Large intestine (tissue), 3 donors: Measurements from ENCODE around the gene MICAL2. TPM values are rescaled to one million over a fixed set of nuclear protein-coding genes. Genes with fewer than 3 reads are reported as not detected.

Source experiments
- DNase-seq, 2 donors: peaks; one replicate each; pipeline versions ENCODE4 v3.0.0 to v3.0.0-alpha.2; 2013
- H3K27ac ChIP-seq: one replicate; pipeline ENCODE4 v1.5.1; 2013; ENCODE audit warnings: low read length
- H3K27me3 ChIP-seq: 2 replicates; pipeline ENCODE4 v1.6.1; 2013; ENCODE audit warnings: low read length; ENCODE audit not compliant: control insufficient read depth, insufficient read depth
- H3K36me3 ChIP-seq: 2 replicates; pipeline ENCODE4 v1.6.1; 2013; ENCODE audit warnings: low read length; ENCODE audit not compliant: control insufficient read depth, insufficient read depth
- H3K4me1 ChIP-seq: one replicate; pipeline ENCODE4 v1.6.1; 2013; ENCODE audit warnings: low read length; ENCODE audit not compliant: control insufficient read depth, insufficient read depth
- H3K4me3 ChIP-seq: one replicate; pipeline ENCODE4 v1.5.1; 2013; ENCODE audit warnings: low read length
- H3K9me3 ChIP-seq: one replicate; pipeline ENCODE4 v1.6.1; 2013; ENCODE audit warnings: mild to moderate bottlenecking, low read depth, low read length, moderate library complexity; ENCODE audit not compliant: control insufficient read depth
- WGBS: methylation state at CpG from one replicate; pipeline ENCODE4 v1.1.5; 2013; ENCODE audit warnings: low lambda C conversion rate; ENCODE audit not compliant: insufficient coverage; 5-methylcytosine and 5-hydroxymethylcytosine counted together
- polyA plus RNA-seq: library from polyadenylated mRNA; unstranded; fragments of 120-200 nt; gene quantifications from one replicate; pipeline ENCODE4 v1.2.1, GENCODE V29; 2013

MICAL2 gene
- polyA plus RNA-seq, 1 donor: 39.8 TPM

DNA sequence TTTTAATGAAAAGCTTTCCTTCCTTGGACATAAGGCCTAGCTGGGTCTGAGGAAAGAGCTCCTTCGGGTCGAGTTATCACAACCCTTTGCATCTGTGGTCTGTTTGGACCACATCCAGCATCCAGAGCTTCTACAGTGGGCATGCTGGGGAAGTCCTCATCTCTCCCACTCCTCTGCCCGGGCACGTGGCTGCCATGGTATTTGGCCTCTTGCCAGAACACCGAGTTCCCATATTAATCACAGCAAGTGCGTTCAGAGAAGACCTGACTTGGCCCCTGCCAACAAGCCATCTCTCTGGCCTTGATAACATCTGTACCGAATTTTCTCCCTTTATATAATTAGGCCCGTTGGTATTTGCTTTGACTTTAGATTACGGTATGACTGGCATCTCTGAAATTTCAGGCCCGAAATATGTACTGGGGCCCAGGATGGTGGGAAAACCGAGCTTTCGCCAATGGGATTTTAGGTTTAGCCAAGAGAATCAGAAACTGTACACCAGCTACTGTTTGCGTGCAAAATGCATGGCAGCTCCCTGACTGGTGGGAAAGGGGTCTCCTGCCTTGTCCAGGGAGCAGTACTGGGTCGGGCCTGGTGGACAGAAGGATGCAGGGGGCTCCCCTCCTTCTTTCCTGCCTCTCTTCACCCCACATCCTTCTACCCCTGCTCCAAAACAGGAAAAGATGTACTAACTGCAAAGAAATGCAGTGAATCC, 90.0 kb downstream of the MICAL2 start:
- 80% methylated on average over 1 of the region's 14 CpGs for WGBS

DNA sequence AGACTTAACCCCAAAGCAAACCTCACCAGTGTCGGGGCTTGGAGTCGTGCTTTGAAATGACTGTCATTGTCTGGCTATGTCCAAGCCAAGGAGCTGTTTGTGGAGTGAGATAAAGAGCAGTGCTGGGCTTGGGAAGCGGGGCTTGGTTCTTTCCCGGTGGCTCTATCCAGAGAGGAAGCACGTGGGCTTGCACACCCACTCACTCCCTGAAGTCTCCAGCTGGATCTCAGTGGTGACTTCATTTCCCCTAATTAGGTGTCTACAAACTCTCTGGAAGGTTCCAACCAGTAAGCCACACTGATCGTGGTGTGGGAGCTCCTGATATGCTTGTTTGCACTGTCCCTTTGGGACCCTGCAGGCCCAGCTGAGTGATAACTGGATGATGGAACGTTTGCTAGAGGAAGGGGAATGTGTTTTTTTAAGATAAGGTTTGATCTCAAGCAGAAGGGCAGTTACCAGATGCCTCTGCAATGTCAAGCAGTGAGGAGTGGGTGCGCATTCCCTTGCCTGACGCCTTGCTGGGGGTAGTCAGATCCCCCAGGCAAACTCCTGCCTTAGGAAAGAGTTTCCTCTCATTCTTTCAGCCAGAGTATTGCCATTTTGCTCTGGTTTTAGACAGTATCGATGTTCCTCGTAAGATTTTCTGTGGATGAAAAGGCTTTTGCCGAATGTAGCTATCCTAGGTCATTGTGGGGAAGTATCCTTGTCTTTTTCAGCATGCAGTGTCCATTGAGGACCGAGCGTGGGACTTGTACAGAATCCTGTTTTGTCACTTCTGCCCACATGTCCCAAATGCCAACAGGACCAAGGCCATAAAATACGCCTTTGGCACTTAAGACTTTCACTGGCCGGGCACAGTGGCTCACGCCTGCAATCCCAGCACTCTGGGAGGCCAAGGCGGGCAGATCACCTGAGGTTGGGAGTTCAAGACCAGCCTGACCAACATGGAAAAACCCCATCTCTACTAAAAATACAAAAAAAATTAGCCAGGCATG, 90.9 kb downstream of the MICAL2 start:
- Histone ChIP-seq H3K9me3 (no peaks in the 10 kb centered on the region), H3K27me3 (no peaks in the 10 kb centered on the region), H3K4me1 (peaks cover 23% of the 10 kb centered on the region), H3K27ac (no peak overlapping the region), H3K36me3 (peaks cover 11% of the 10 kb centered on the region), H3K4me3 (no peak overlapping the region)
- no CpG with 5 or more reads among the region's 18 CpGs for WGBS
- DNase-seq: peak in 1 of 2 donors; percentile 41

More for the DNA sequence above, 90.0 kb downstream of the MICAL2 start:
- H3K9me3 ChIP-seq: no peaks in the 10 kb centered on the region
- H3K27ac ChIP-seq: no peak overlapping the region
- no peaks in the 10 kb centered on the region for H3K27me3 ChIP-seq
- no peak overlapping the region for H3K4me3 ChIP-seq
- DNase-seq: no peak
- H3K36me3 ChIP-seq: peaks cover 7% of the 10 kb centered on the region
- H3K4me1 ChIP-seq: peaks cover 23% of the 10 kb centered on the region

DNA sequence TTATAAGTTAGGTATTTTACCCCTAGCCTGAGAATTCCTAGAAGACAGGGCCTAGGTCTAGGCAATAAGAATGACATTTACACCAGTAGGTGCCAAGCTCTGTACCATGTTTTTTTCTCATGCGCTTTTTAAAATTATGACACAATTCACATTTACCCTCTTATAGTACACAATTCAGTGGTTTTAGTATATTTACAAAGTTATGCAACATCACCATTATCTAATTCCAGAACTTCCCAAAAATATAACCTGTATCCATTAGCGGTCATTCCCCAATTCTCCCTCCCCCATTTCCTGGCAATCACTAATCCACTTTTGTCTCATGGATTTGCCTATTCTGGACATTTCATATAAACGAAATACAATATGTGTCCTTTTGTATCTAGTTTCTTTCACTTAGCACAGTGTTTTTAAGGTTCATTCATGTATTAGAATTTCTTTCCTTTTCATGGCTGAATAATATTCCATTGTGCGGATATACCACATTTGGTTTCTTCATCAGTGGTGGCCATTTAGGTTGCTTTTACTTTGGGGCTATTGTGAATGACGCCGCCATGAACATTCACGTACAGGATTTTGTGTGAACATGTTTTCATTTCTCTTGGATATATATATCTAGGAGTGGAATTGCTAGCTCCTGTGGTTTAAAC, 92.4 kb downstream of the MICAL2 start:
- Histone ChIP-seq H3K27me3 (no peaks in the 10 kb centered on the region), H3K36me3 (peaks cover 13% of the 10 kb centered on the region), H3K9me3 (no peaks in the 10 kb centered on the region), H3K4me1 (peaks cover 31% of the 10 kb centered on the region), H3K4me3 (no peak overlapping the region), H3K27ac (no peak overlapping the region)
- DNase-seq: no peak
- WGBS: 88% methylated on average over 5 of the region's 7 CpGs

DNA sequence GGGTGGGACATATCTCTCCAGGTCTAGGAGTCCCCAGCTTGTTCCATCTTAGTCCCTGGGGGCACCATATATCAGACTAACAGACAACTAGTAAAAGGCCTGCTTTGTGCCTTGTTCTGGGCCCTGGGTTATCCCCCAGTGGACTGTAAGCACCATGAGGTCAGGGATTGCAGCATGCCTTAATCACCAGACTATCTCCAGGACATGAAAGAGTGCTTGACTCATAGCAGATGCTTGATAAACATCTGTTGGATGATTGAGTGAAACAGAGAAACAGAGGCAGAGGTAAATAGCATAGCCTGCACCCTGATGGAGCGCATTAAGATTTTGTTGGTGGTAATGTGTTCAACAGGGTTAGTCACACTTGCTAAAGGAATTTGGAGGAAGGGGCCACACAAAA, 94.1 kb downstream of the MICAL2 start:
- Histone ChIP-seq H3K27ac (no peak overlapping the region), H3K4me3 (no peak overlapping the region), H3K27me3 (no peaks in the 10 kb centered on the region), H3K36me3 (peaks cover 22% of the 10 kb centered on the region), H3K4me1 (peaks cover 34% of the 10 kb centered on the region), H3K9me3 (no peaks in the 10 kb centered on the region)
- no peak for DNase-seq
- no CpG with 5 or more reads among the region's 1 CpG for WGBS

DNA sequence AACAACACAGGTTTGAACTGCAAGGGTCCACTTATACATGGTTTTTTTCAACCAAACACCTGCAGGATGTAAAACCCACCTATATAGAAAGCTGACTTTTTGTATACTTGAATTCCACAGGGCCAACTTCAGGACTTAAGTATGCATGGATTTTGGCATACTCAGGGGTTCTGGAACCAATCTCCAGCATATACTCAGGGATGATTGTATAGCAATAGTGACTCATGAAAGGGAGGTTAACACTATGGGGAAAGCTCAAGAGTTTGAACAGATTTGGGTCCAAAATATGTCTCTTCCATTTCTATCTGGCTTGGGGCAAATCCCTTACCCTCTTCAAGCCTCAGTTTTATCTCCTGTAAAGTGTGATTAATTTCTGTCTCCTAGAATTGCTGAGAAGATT, 94.9 kb downstream of the MICAL2 start:
- H3K4me3 ChIP-seq: no peak overlapping the region
- no peaks in the 10 kb centered on the region for H3K9me3 ChIP-seq
- peaks cover 27% of the 10 kb centered on the region for H3K36me3 ChIP-seq
- no peak for DNase-seq
- H3K27me3 ChIP-seq: no peaks in the 10 kb centered on the region
- no peak overlapping the region for H3K27ac ChIP-seq
- H3K4me1 ChIP-seq: peaks cover 26% of the 10 kb centered on the region

DNA sequence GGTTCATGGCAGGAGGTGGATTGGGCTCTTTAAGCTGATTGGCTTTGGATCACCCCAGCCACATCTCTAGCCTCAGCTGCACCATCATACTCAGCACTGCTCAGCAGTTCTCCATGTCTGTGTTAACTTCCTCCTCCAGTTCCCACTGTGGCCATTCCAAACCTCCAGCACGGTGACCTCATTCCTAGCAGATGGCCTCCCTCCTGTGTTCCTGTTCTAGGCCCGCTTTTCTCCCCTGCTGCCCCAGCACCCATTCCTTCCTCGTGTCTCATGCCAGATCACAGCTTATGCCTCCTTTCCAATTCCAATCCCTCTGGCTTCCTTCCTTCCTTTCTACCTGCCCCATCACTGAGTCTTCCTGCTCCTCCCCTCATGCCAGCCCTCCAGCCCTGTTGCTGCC, 96.1 kb downstream of the MICAL2 start:
- DNase-seq: no peak
- Histone ChIP-seq H3K9me3 (no peaks in the 10 kb centered on the region), H3K36me3 (peaks cover 27% of the 10 kb centered on the region), H3K4me1 (peaks cover 22% of the 10 kb centered on the region), H3K27ac (no peak overlapping the region), H3K4me3 (no peak overlapping the region), H3K27me3 (no peaks in the 10 kb centered on the region)
- WGBS: 95% methylated on average over 3 of the region's 3 CpGs

DNA sequence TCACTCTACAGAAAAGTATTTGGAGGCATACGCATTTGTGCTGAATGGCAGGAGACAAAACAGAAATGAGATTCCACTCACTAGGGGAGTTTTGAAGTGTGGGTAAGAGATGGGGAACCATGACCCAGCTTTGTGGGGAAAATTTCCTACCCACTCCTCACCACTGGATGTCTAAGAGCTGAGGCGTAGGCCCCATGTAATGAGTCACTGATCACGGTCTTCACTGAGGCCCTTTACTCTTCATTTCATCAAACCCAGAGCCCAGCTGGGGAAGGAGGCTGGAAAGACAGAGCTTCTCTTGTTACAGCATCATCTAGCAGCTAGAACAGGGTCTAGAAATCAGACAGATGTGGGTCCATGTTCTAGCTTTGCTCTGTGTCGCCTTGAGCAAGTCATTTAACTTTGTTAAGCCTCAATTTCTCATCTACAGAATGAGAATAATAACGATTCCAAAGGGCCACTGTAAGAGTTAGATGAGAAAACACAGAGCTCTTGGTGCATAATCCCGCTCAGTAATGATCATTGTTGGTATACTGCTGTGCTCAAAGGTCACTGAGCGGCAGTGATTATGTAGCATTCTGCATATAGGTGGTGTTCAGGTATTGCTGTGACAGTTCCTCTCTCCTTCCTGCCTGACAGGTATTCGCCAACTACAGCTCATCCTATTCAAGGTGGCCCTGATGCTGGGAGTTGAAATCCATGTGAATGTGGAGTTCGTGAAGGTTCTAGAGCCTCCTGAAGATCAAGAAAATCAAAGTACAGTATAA, 97.2 kb downstream of the MICAL2 start:
- WGBS: 47% methylated on average over 4 of the region's 9 CpGs
- Histone ChIP-seq H3K4me3 (no peak overlapping the region), H3K27me3 (no peaks in the 10 kb centered on the region), H3K27ac (peak overlapping the region; percentile 73), H3K36me3 (peaks cover 27% of the 10 kb centered on the region), H3K9me3 (no peaks in the 10 kb centered on the region), H3K4me1 (peaks cover 22% of the 10 kb centered on the region)
- peak; percentile 80 to 90 for DNase-seq

DNA sequence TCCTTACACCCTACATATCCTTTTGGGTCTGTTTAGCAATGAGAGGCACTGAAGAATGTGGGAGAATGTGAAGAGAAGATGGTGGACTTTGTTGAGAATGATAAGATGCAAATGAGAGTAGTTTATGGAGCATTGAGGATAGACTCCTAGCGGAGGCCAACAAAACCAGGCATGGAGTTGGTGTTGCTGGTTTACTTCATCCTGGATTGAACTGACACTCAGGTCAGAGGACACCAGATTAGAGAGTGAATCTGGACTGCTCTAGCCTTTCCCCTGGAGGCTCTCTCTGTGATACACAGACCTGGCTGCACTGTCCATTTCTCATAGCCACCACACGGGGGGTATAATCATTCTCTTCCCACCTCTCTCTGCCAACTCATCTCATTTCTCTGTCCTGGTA, 98.7 kb downstream of the MICAL2 start:
- Histone ChIP-seq H3K4me3 (no peak overlapping the region), H3K27me3 (no peaks in the 10 kb centered on the region), H3K36me3 (peaks cover 33% of the 10 kb centered on the region), H3K27ac (peak overlapping the region; percentile 73), H3K4me1 (peaks cover 22% of the 10 kb centered on the region), H3K9me3 (no peaks in the 10 kb centered on the region)
- no CpG with 5 or more reads among the region's 2 CpGs for WGBS
- no peak for DNase-seq

DNA sequence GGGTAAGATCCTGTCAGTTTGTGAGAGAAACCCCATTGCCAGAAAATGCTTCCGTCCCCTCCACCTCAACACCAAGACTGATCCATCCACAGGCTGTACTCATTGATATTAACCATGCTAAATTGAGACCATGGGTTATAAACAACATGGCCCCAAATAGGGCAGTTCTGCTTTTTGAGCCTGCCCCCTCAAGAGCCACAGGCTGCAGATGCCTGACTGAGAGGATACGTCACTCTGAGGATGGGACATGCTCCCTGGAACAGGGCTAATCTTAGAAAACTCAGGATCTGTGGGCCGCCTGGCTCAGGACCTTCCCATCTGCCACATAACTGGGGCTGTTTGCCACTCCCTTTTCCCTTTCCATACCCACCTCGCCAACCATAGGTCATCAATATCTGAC, 99.8 kb downstream of the MICAL2 start:
- no peaks in the 10 kb centered on the region for H3K9me3 ChIP-seq
- H3K36me3 ChIP-seq: peaks cover 28% of the 10 kb centered on the region
- DNase-seq: no peak
- no peak overlapping the region for H3K4me3 ChIP-seq
- no CpG with 5 or more reads among the region's 4 CpGs for WGBS
- H3K27ac ChIP-seq: no peak overlapping the region
- H3K4me1 ChIP-seq: peaks cover 30% of the 10 kb centered on the region
- H3K27me3 ChIP-seq: no peaks in the 10 kb centered on the region
